AG04450 (cell line): Measurements from ENCODE around the gene NPEPL1. TPM values are rescaled to one million over a fixed set of nuclear protein-coding genes. Genes with fewer than 3 reads are reported as not detected.

Experiments
- CTCF ChIA-PET: fragments of 300-600, 350-600 bp; formaldehyde crosslinking; extraction: SDS; loops from one replicate; lab custom pipeline; 2022; ENCODE audit warnings: antibody characterized with exemption, inconsistent platforms; lab: Charles Lee
- POLR2A ChIA-PET: fragments of 350-600 bp; formaldehyde crosslinking; extraction: SDS; loops from one replicate; lab custom pipeline; 2021; ENCODE audit warnings: antibody characterized with exemption, inconsistent platforms; lab: Yijun Ruan, JAX
- DNase-seq: peaks from one replicate; pipeline ENCODE4 v3.0.0-alpha.2; 2011; ENCODE audit warnings: low read depth, low spot score
- H3K27ac ChIP-seq: one replicate; pipeline ENCODE4 v1.5.1; 2012; ENCODE audit warnings: low read depth, low read length, control low read depth
- H3K27me3 ChIP-seq: one replicate; pipeline ENCODE4 v1.6.0; 2012; ENCODE audit warnings: low read length; ENCODE audit not compliant: control insufficient read depth, insufficient read depth
- H3K4me3 ChIP-seq: 2 replicates; pipeline ENCODE4 v1.5.1; 2011; ENCODE audit warnings: mild to moderate bottlenecking, low read depth, low read length, control low read depth
- H3K9me3 ChIP-seq: 2 replicates; pipeline ENCODE4 v1.5.1; 2012; ENCODE audit warnings: low read length; ENCODE audit not compliant: control insufficient read depth, insufficient read depth
- CTCF ChIP-seq: IDR thresholded peaks from 2 replicates; pipeline ENCODE4 v1.5.1; 2011; ENCODE audit warnings: low read depth, low read length, control low read depth, inconsistent platforms
- polyA plus RNA-seq: library from polyadenylated mRNA; depleted of rRNA; stranded (reverse); fragments of >200 nt; gene quantifications from 2 replicates; pipeline ENCODE4 v1.2.3, GENCODE V29; 2011

The NPEPL1 gene
- polyA plus RNA-seq, 1 experiment = 3.6 TPM

GRCh38 chr20:58652606-58653294 lies 39.9 kb upstream of the NPEPL1 start:
- ChIA-PET CTCF (interaction anchor here (0.6 to 1.3 kb wide), 3 partner anchors 26 to 415 kb away, joined by 4 read pairs; no protein-coding TSS in a partner anchor), POLR2A (interaction anchor here (0.6 kb wide), 2 partner anchors 29 to 59 kb away, joined by 3 to 7 read pairs; no protein-coding TSS in a partner anchor)
- H3K4me3 ChIP-seq = peak overlapping the region; percentile 92
- peak overlapping the region; percentile 96 for H3K27ac ChIP-seq
- DNase-seq = no peak
- H3K9me3 ChIP-seq = peaks cover 5% of the 10 kb centered on the region; the same call in 1 of the 2 replicates
- no peaks in the 10 kb centered on the region for H3K27me3 ChIP-seq
- TF ChIP-seq CTCF = no peak

- DNase-seq = no peak
- ChIA-PET CTCF (interaction anchor here (0.6 kb wide), 1 partner anchor 421 kb away, joined by 3 read pairs; no protein-coding TSS in a partner anchor), POLR2A (interaction anchor here (1.6 kb wide), 1 partner anchor 36 kb away, joined by 8 read pairs; no protein-coding TSS in a partner anchor)
- H3K27me3 ChIP-seq = no peaks in the 10 kb centered on the region
- no peak overlapping the region for H3K27ac ChIP-seq
- TF ChIP-seq CTCF = no peak
- no peak overlapping the region for H3K4me3 ChIP-seq
- H3K9me3 ChIP-seq = peaks cover 5% of the 10 kb centered on the region; the same call in 1 of the 2 replicates
These were observed 38.3 kb upstream of the NPEPL1 start for GRCh38 chr20:58654337-58654736.

GRCh38 chr20:58655328-58656107 lies 37.1 kb upstream of the NPEPL1 start:
- Histone ChIP-seq H3K27ac (no peak overlapping the region), H3K9me3 (peaks cover 5% of the 10 kb centered on the region; the same call in 1 of the 2 replicates), H3K27me3 (no peaks in the 10 kb centered on the region), H3K4me3 (no peak overlapping the region)
- DNase-seq = no peak
- ChIA-PET CTCF (interaction anchor here (0.7 kb wide), 1 partner anchor 207 kb away, joined by 3 read pairs; no protein-coding TSS in a partner anchor), POLR2A (no interaction called here)
- TF ChIP-seq CTCF = no peak

GRCh38 chr20:58656831-58657230 lies 35.8 kb upstream of the NPEPL1 start:
- H3K9me3 ChIP-seq = no peaks in the 10 kb centered on the region
- no peak overlapping the region for H3K4me3 ChIP-seq
- DNase-seq = no peak
- ChIA-PET CTCF (interaction anchor here (0.9 kb wide), 1 partner anchor 11 kb away, joined by 5 read pairs; no protein-coding TSS in a partner anchor), POLR2A (no interaction called here)
- no peaks in the 10 kb centered on the region for H3K27me3 ChIP-seq
- TF ChIP-seq CTCF = no peak
- H3K27ac ChIP-seq = no peak overlapping the region
